Mesenchymal stem cell (in vitro differentiated cells and primary cell): Measurements from ENCODE around the gene HOXA5.
A peak's percentile ranks its signal among the peaks of the same experiment; 100 is the strongest.

ENCODE experiments used
- DNase-seq: peaks from one replicate; pipeline ENCODE4 v3.0.0-alpha.2; 2013
- H2AFZ ChIP-seq: one replicate; pipeline ENCODE4 v1.6.1; 2013; ENCODE audit warnings: low read depth, mild to moderate bottlenecking, control low read depth, inconsistent platforms, low read length, moderate library complexity
- H2AK5ac ChIP-seq: 2 replicates; pipeline ENCODE4 v1.6.1; 2013; ENCODE audit warnings: low read length, moderate library complexity, mild to moderate bottlenecking, inconsistent platforms; ENCODE audit not compliant: severe bottlenecking
- H2BK120ac ChIP-seq: one replicate; pipeline ENCODE4 v1.6.1; 2013; ENCODE audit warnings: low read depth, mild to moderate bottlenecking, inconsistent platforms, low read length, moderate library complexity
- H2BK12ac ChIP-seq, 2 experiments: one replicate each; pipeline ENCODE4 v1.6.1; 2013; ENCODE audit warnings: inconsistent platforms in 2 of 2, low read length in 2 of 2, mild to moderate bottlenecking in 2 of 2, moderate library complexity in 2 of 2, control low read depth in 1 of 2
- H2BK15ac ChIP-seq: one replicate; pipeline ENCODE4 v1.6.1; 2013; ENCODE audit warnings: mild to moderate bottlenecking, low read depth, inconsistent platforms; ENCODE audit not compliant: poor library complexity, severe bottlenecking
- H2BK5ac ChIP-seq: 2 replicates; pipeline ENCODE4 v1.6.1; 2013; ENCODE audit warnings: low read depth, mild to moderate bottlenecking, low read length, control low read depth, inconsistent platforms; ENCODE audit not compliant: poor library complexity, severe bottlenecking
- H3K14ac ChIP-seq, 2 experiments: one replicate each; pipeline ENCODE4 v1.6.1; 2013; ENCODE audit warnings: inconsistent platforms in 2 of 2, low read length in 2 of 2, control low read depth in 1 of 2, mild to moderate bottlenecking in 1 of 2, moderate library complexity in 1 of 2
- H3K18ac ChIP-seq, 2 experiments: one replicate each; pipeline ENCODE4 v1.6.1; 2013; ENCODE audit warnings: inconsistent platforms in 2 of 2, low read length in 2 of 2, control low read depth in 1 of 2, low read depth in 1 of 2, mild to moderate bottlenecking in 1 of 2
- H3K23ac ChIP-seq, 2 experiments: one replicate each; pipeline ENCODE4 v1.6.1; 2013; ENCODE audit warnings: inconsistent platforms in 2 of 2, low read length in 2 of 2, mild to moderate bottlenecking in 2 of 2, moderate library complexity in 2 of 2, control low read depth in 1 of 2
- H3K27ac ChIP-seq: 2 replicates; pipeline ENCODE4 v1.5.1; 2013; ENCODE audit warnings: mild to moderate bottlenecking, moderate library complexity, low read length, control low read depth, inconsistent platforms; ENCODE audit not compliant: poor library complexity, severe bottlenecking
- H3K27me3 ChIP-seq, 2 experiments: 2 replicates each; pipeline versions ENCODE4 v1.6.1 to v1.7.0; 2013; ENCODE audit warnings: low read length in 2 of 2, mild to moderate bottlenecking in 2 of 2, moderate library complexity in 2 of 2, control low read depth in 1 of 2, inconsistent platforms in 1 of 2; ENCODE audit not compliant: control insufficient read depth in 1 of 2, insufficient read depth in 1 of 2
- H3K36me3 ChIP-seq, 2 experiments: 2 replicates each; pipeline versions ENCODE4 v1.6.1 to v1.7.0; 2013; ENCODE audit warnings: low read length in 2 of 2, control low read depth in 1 of 2, inconsistent platforms in 1 of 2, low read depth in 1 of 2, mild to moderate bottlenecking in 1 of 2; ENCODE audit not compliant: insufficient read depth in 2 of 2, control insufficient read depth in 1 of 2
- H3K4ac ChIP-seq, 2 experiments: one replicate each; pipeline ENCODE4 v1.6.1; 2013; ENCODE audit warnings: inconsistent platforms in 2 of 2, low read length in 2 of 2, mild to moderate bottlenecking in 2 of 2, moderate library complexity in 2 of 2, control low read depth in 1 of 2, low read depth in 1 of 2
- H3K4me1 ChIP-seq: 2 replicates; pipeline ENCODE4 v1.6.1; 2013; ENCODE audit warnings: low read depth, low read length, control low read depth; ENCODE audit not compliant: control insufficient read depth, insufficient read depth
- H3K4me2 ChIP-seq: 2 replicates; pipeline ENCODE4 v1.6.1; 2013; ENCODE audit warnings: low read length, mild to moderate bottlenecking, inconsistent platforms; ENCODE audit not compliant: poor library complexity, severe bottlenecking
- H3K4me3 ChIP-seq, 2 experiments: 2 replicates each; pipeline versions ENCODE4 v1.5.1 to v1.7.0; 2013; ENCODE audit warnings: low read length in 2 of 2, mild to moderate bottlenecking in 2 of 2, control low read depth in 1 of 2, low read depth in 1 of 2; ENCODE audit not compliant: insufficient read depth in 1 of 2
- H3K79me1 ChIP-seq: replicated peaks from 2 replicates; pipeline ENCODE4 v1.6.1; 2013; ENCODE audit warnings: mild to moderate bottlenecking, control low read depth, low read length, inconsistent platforms; ENCODE audit not compliant: poor library complexity, severe bottlenecking
- H3K9ac ChIP-seq: 2 replicates; pipeline ENCODE4 v1.7.0; 2013; ENCODE audit warnings: mild to moderate bottlenecking, low read length, moderate library complexity
- H3K9me3 ChIP-seq: 2 replicates; pipeline ENCODE4 v1.7.0; 2013; ENCODE audit warnings: mild to moderate bottlenecking, low read length; ENCODE audit not compliant: control insufficient read depth
- H4K8ac ChIP-seq: one replicate; pipeline ENCODE4 v1.6.1; 2013; ENCODE audit warnings: inconsistent platforms, mild to moderate bottlenecking, low read length, moderate library complexity
- H4K91ac ChIP-seq: one replicate; pipeline ENCODE4 v1.6.1; 2013; ENCODE audit warnings: mild to moderate bottlenecking, low read length, inconsistent platforms
- WGBS: methylation state at CpG from one replicate; pipeline ENCODE4 v1.1.7; 2013; ENCODE audit warnings: mixed read lengths; 5-methylcytosine and 5-hydroxymethylcytosine counted together

The HOXA5 gene

GRCh38 chr7:27111042-27111750 is 32.3 kb downstream of the HOXA5 start:
- no peak overlapping the region for H2BK12ac ChIP-seq
- peak overlapping the region; percentile 69 for H2BK5ac ChIP-seq
- H4K8ac ChIP-seq: no peak overlapping the region
- no peak overlapping the region for H3K4ac ChIP-seq
- no peak overlapping the region for H3K14ac ChIP-seq
- peak overlapping the region; percentile 89 for H3K9ac ChIP-seq
- H3K36me3 ChIP-seq: peaks cover 7 to 32% of the 10 kb centered on the region in 2 experiments
- peak overlapping the region in 1 of 2 experiments; percentile 87 for H3K4me3 ChIP-seq
- no peak overlapping the region for H3K23ac ChIP-seq
- peaks cover 25% of the 10 kb centered on the region for H3K4me1 ChIP-seq
- no peaks in the 10 kb centered on the region for H3K79me1 ChIP-seq
- peak; percentile 42 for DNase-seq
- no peaks in the 10 kb centered on the region for H3K9me3 ChIP-seq
- H2AK5ac ChIP-seq: peak overlapping the region; percentile 10
- peak overlapping the region in 1 of 2 experiments; percentile 55 for H3K18ac ChIP-seq
- no peak overlapping the region for H2BK120ac ChIP-seq
- no peak overlapping the region for H2AFZ ChIP-seq
- H3K27ac ChIP-seq: peak overlapping the region; percentile 85
- WGBS: 27% methylated on average over 4 of the region's 6 CpGs
- peak overlapping the region; percentile 81 for H3K4me2 ChIP-seq
- H2BK15ac ChIP-seq: no peak overlapping the region
- H3K27me3 ChIP-seq: no peaks in the 10 kb centered on the region
- H4K91ac ChIP-seq: no peak overlapping the region

- no peaks in the 10 kb centered on the region for H3K27me3 ChIP-seq
- 10% methylated on average over 64 of the region's 66 CpGs for WGBS
- no peaks in the 10 kb centered on the region for H3K79me1 ChIP-seq
- H2BK15ac ChIP-seq: peak overlapping the region; percentile 19
- no peak overlapping the region for H3K14ac ChIP-seq
- peak overlapping the region in 1 of 2 experiments; percentile 68 for H3K23ac ChIP-seq
- peak overlapping the region; percentile 96 for H3K9ac ChIP-seq
- peak overlapping the region; percentile 87 for H3K27ac ChIP-seq
- peak overlapping the region; percentile 82 for H3K4me2 ChIP-seq
- no peak overlapping the region for H2AFZ ChIP-seq
- H2AK5ac ChIP-seq: peak overlapping the region; percentile 54
- DNase-seq: peak; percentile 67
- no peak overlapping the region for H2BK120ac ChIP-seq
- peak overlapping the region; percentile 74 for H2BK5ac ChIP-seq
- H3K4me1 ChIP-seq: peaks cover 25% of the 10 kb centered on the region
- no peaks in the 10 kb centered on the region for H3K9me3 ChIP-seq
- H3K36me3 ChIP-seq: peaks cover 6 to 26% of the 10 kb centered on the region in 2 experiments
- peak overlapping the region; percentile 41 to 70 for H3K4me3 ChIP-seq
- peak overlapping the region in 1 of 2 experiments; percentile 26 for H3K4ac ChIP-seq
- H4K8ac ChIP-seq: no peak overlapping the region
- H4K91ac ChIP-seq: peak overlapping the region; percentile 45
- peak overlapping the region in 1 of 2 experiments; percentile 50 for H2BK12ac ChIP-seq
- peak overlapping the region; percentile 19 to 74 for H3K18ac ChIP-seq
Measured at GRCh38 chr7:27110186-27111031, 33.1 kb downstream of the HOXA5 start.

GRCh38 chr7:27109466-27110185 is 33.9 kb downstream of the HOXA5 start:
- no peak for DNase-seq
- no peak overlapping the region for H4K91ac ChIP-seq
- H4K8ac ChIP-seq: no peak overlapping the region
- H2BK15ac ChIP-seq: no peak overlapping the region
- peak overlapping the region; percentile 82 for H3K4me2 ChIP-seq
- no peak overlapping the region for H2BK5ac ChIP-seq
- no peaks in the 10 kb centered on the region for H3K27me3 ChIP-seq
- peak overlapping the region in 1 of 2 experiments; percentile 6 for H2BK12ac ChIP-seq
- H3K36me3 ChIP-seq: peaks cover 6 to 26% of the 10 kb centered on the region in 2 experiments
- H3K23ac ChIP-seq: no peak overlapping the region
- no peaks in the 10 kb centered on the region for H3K9me3 ChIP-seq
- H2BK120ac ChIP-seq: no peak overlapping the region
- H3K4me1 ChIP-seq: peaks cover 27% of the 10 kb centered on the region
- H3K14ac ChIP-seq: no peak overlapping the region
- H3K4ac ChIP-seq: peak overlapping the region in 1 of 2 experiments; percentile 26
- H2AFZ ChIP-seq: no peak overlapping the region
- no peak overlapping the region for H3K18ac ChIP-seq
- H3K27ac ChIP-seq: peak overlapping the region; percentile 87
- H3K4me3 ChIP-seq: peak overlapping the region in 1 of 2 experiments; percentile 41
- WGBS: 77% methylated on average over 4 of the region's 4 CpGs
- H3K79me1 ChIP-seq: no peaks in the 10 kb centered on the region
- H2AK5ac ChIP-seq: peak overlapping the region; percentile 54
- peak overlapping the region; percentile 96 for H3K9ac ChIP-seq
